CD4-positive, alpha-beta T cell (primary cell): ENCODE measurements around the gene ITGB2. TPM values are rescaled to one million over a fixed set of nuclear protein-coding genes. Genes with fewer than 3 reads are reported as not detected.

ENCODE experiments used
- ATAC-seq: fragments of 200-7000 bp; cut with Tn5 transposase; one replicate; pipeline ENCODE4 v1.10.0; 2022; ENCODE audit warnings: mild to moderate bottlenecking; ENCODE audit not compliant: poor library complexity
- CTCF ChIA-PET: fragments of 350-600 bp; sonication (Branson Sonifier 250); formaldehyde crosslinking; loops from one replicate; lab custom pipeline; 2021; ENCODE audit warnings: antibody characterized with exemption, inconsistent platforms; lab: Charles Lee
- POLR2A ChIA-PET: fragments of 350-600 bp; sonication (Branson Sonifier 250); formaldehyde crosslinking; loops from one replicate; lab custom pipeline; 2021; ENCODE audit warnings: antibody characterized with exemption, inconsistent platforms; lab: Charles Lee
- DNase-seq, 14 experiments: peaks; one replicate each; pipeline ENCODE4 v3.0.0-alpha.2; 2013 to 2020; ENCODE audit warnings: mixed read lengths in 2 of 14
- H3K27ac ChIP-seq, 2 donors: one replicate each; pipeline versions ENCODE4 v1.5.1 to v1.7.0; 2013; ENCODE audit warnings: low read length in 2 of 2, low read depth in 1 of 2, mild to moderate bottlenecking in 1 of 2
- H3K27me3 ChIP-seq, 2 experiments: 1 replicate in 1 of 2; 2 replicates in 1 of 2; pipeline versions ENCODE4 v1.6.1 to v1.7.0; 2013; ENCODE audit warnings: low read length in 2 of 2, control low read depth in 1 of 2, mild to moderate bottlenecking in 1 of 2, moderate library complexity in 1 of 2; ENCODE audit not compliant: insufficient read depth in 2 of 2, control insufficient read depth in 1 of 2
- H3K36me3 ChIP-seq: one replicate; pipeline ENCODE4 v1.6.1; 2013; ENCODE audit warnings: low read length, control low read depth; ENCODE audit not compliant: insufficient read depth
- H3K4me1 ChIP-seq: one replicate; pipeline ENCODE4 v1.6.1; 2013; ENCODE audit warnings: low read length, control low read depth; ENCODE audit not compliant: insufficient read depth
- H3K4me3 ChIP-seq: one replicate; pipeline ENCODE4 v1.5.1; 2013; ENCODE audit warnings: mild to moderate bottlenecking, low read length, moderate library complexity
- H3K9me3 ChIP-seq, 2 experiments: 1 replicate in 1 of 2; 2 replicates in 1 of 2; pipeline versions ENCODE4 v1.6.1 to v1.7.0; 2013; ENCODE audit warnings: low read length in 2 of 2, mild to moderate bottlenecking in 2 of 2, control low read depth in 1 of 2, moderate library complexity in 1 of 2; ENCODE audit not compliant: control insufficient read depth in 1 of 2, insufficient read depth in 1 of 2
- H3K27ac Mint-ChIP-seq: one replicate; pipeline ENCODE4 v1.8.0; 2020; ENCODE audit warnings: mixed read lengths
- H3K27me3 Mint-ChIP-seq: one replicate; pipeline ENCODE4 v1.8.0; 2021; ENCODE audit warnings: mixed read lengths
- H3K36me3 Mint-ChIP-seq: one replicate; pipeline ENCODE4 v1.8.0; 2021; ENCODE audit warnings: low read depth, mixed read lengths
- H3K4me1 Mint-ChIP-seq: one replicate; pipeline ENCODE4 v1.8.0; 2021; ENCODE audit warnings: low read depth, mixed read lengths
- H3K4me3 Mint-ChIP-seq: one replicate; pipeline ENCODE4 v1.8.0; 2020; ENCODE audit warnings: mild to moderate bottlenecking, mixed read lengths
- H3K9me3 Mint-ChIP-seq: one replicate; pipeline ENCODE4 v1.8.0; 2020; ENCODE audit warnings: mixed read lengths
- intact Hi-C, 2 experiments: fragments of 100-400 bp; cut with DNase I in 1 of 2; cut with micrococcal nuclease in 1 of 2; formaldehyde crosslinking; loops; one replicate each; pipeline versions ENCODE4 v1.15.1 to v1.9.0; 2023 to 2025; cut with DNase I, micrococcal nuclease
- total RNA-seq, 174 experiments: library from RNA in 2 of 174; stranded (reverse) in 2 of 174; gene quantifications; one replicate each; pipeline ENCODE4 v1.2.3 and lab custom pipeline; 2021 to 2026
- TF ChIP-seq, protein P1 (sequence below): fragments of 200-600 bp; IDR thresholded peaks from one replicate; pipeline ENCODE4 v1.8.0; 2022; ENCODE audit warnings: antibody characterized with exemption, mild to moderate bottlenecking

Gene ITGB2
- total RNA-seq, 2 experiments from 2014 or later = 283 to 284 TPM

DNA sequence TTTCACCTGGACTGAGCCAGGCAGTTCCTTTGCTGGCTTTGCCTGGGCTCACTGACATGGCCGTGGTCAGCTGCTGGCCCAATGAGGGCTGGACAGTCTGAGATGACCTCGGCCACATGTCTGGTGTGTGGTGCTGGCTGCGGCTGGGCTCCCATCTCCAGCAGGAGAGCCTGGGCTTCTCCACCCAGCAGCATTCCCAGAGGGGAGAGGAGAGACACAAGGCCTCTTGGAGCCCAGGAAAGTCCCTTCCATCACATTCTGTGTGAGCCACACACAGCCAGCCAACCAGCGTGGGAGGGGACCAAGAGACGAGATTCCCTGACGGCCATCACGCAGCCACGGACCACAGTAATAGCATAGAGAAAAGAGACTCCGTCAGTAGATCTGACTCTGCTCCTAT, 81.7 kb downstream of the ITGB2 start:
- Mint-ChIP-seq H3K4me1 (no peaks in the 10 kb centered on the region), H3K9me3 (no peaks in the 10 kb centered on the region), H3K27me3 (no peaks in the 10 kb centered on the region), H3K4me3 (no peak overlapping the region), H3K27ac (no peak overlapping the region), H3K36me3 (no peaks in the 10 kb centered on the region)
- ChIA-PET CTCF (no interaction called here), POLR2A (no interaction called here)
- ATAC-seq = no peak
- Histone ChIP-seq H3K9me3 (no peaks in the 10 kb centered on the region), H3K4me3 (no peak overlapping the region), H3K27me3 (no peaks in the 10 kb centered on the region), H3K36me3 (no peaks in the 10 kb centered on the region), H3K27ac (no peak overlapping the region), H3K4me1 (no peaks in the 10 kb centered on the region)
- no peak for DNase-seq
- intact Hi-C loops = no loop called here
- TF ChIP-seq, protein P1, sequence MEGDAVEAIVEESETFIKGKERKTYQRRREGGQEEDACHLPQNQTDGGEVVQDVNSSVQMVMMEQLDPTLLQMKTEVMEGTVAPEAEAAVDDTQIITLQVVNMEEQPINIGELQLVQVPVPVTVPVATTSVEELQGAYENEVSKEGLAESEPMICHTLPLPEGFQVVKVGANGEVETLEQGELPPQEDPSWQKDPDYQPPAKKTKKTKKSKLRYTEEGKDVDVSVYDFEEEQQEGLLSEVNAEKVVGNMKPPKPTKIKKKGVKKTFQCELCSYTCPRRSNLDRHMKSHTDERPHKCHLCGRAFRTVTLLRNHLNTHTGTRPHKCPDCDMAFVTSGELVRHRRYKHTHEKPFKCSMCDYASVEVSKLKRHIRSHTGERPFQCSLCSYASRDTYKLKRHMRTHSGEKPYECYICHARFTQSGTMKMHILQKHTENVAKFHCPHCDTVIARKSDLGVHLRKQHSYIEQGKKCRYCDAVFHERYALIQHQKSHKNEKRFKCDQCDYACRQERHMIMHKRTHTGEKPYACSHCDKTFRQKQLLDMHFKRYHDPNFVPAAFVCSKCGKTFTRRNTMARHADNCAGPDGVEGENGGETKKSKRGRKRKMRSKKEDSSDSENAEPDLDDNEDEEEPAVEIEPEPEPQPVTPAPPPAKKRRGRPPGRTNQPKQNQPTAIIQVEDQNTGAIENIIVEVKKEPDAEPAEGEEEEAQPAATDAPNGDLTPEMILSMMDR = no peak

DNA sequence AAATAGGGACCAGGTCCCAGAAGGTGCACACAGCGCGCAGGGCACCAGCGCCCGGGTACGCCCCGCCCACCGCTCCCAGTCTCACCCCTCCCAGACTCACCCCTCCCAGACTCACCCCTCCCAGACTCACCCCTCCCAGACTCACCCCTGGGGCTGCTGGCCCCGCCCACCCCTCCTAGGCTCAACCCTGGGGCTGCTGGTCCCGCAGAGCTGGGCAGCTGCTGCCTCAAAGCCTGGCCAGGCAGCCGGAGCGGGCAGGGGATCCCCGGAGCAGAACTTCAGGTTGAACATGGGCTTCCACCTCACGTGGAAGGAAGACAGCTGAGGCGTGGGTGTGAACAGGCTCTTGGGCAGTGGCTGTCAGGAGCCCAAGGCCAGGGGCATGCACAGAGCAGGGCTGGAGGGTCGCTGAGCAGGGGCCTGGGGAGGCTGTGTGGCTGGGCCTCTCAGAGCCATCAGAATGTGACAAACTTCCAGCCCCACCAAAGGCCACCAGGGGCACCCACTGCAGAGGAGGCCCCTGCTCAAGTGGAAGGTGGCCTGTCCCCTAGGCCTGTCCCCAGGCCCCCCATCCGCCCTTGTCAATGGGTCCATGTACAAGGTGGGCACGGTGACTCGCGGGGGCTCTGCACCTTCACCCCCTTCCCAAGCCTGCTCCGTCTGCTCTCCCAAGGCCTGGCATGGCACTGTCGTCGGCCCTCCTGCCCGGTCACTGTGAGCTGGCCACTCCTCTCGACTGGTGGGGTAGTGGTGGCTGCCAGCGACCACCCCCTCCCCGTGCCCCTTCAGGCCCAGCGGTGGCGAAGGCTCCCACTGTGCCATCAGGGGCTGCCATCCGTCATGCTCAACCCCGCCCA, 82.4 kb downstream of the ITGB2 start:
- DNase-seq (no peak), ATAC-seq (no peak)
- Histone ChIP-seq H3K4me1 (no peaks in the 10 kb centered on the region), H3K27me3 (no peaks in the 10 kb centered on the region), H3K27ac (no peak overlapping the region), H3K36me3 (no peaks in the 10 kb centered on the region), H3K9me3 (no peaks in the 10 kb centered on the region), H3K4me3 (no peak overlapping the region)
- ChIA-PET POLR2A (no interaction called here), CTCF (no interaction called here)
- no peaks in the 10 kb centered on the region for H3K27me3 Mint-ChIP-seq
- H3K36me3 Mint-ChIP-seq = no peaks in the 10 kb centered on the region
- H3K27ac Mint-ChIP-seq = no peak overlapping the region
- H3K9me3 Mint-ChIP-seq = no peaks in the 10 kb centered on the region
- H3K4me3 Mint-ChIP-seq = no peak overlapping the region
- TF ChIP-seq, protein P1 = no peak
- no peaks in the 10 kb centered on the region for H3K4me1 Mint-ChIP-seq
- intact Hi-C loops = no loop called here

DNA sequence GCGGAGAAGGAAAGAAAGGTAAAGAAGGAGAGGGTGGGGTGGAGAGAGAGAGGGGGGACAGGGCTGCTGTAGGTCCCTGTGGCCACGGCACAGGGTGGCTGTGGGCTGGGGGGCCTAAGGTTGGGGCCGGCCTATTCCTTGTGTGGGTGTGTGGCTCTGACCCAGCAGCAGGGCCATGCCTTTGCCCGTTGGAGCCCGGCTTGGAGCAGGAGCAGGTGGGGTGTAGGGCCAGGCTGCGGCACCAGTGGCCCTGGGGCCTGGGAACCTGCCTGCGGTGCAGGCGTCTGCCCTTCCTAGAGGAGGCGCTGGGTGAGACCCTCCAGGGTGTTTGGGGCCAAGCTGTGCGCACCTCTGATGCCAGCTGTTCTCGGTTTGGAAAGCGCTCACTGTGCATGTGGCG, 83.2 kb downstream of the ITGB2 start:
- no peaks in the 10 kb centered on the region for H3K36me3 ChIP-seq
- no peaks in the 10 kb centered on the region for H3K27me3 ChIP-seq
- H3K27ac ChIP-seq = no peak overlapping the region
- Mint-ChIP-seq H3K4me3 (no peak overlapping the region), H3K27me3 (no peaks in the 10 kb centered on the region), H3K4me1 (no peaks in the 10 kb centered on the region), H3K27ac (no peak overlapping the region), H3K36me3 (no peaks in the 10 kb centered on the region), H3K9me3 (no peaks in the 10 kb centered on the region)
- ATAC-seq (no peak), DNase-seq (no peak)
- ChIA-PET POLR2A (no interaction called here), CTCF (no interaction called here)
- TF ChIP-seq, protein P1 = no peak
- intact Hi-C loops = no loop called here
- H3K9me3 ChIP-seq = no peaks in the 10 kb centered on the region
- H3K4me1 ChIP-seq = no peaks in the 10 kb centered on the region
- no peak overlapping the region for H3K4me3 ChIP-seq
